H9 (cell line): ENCODE measurements around the gene C1D. TPM values are rescaled to one million over a fixed set of nuclear protein-coding genes. Genes with fewer than 3 reads are reported as not detected.
"Not testable (repeated sequence)": the region's sequence is repeated elsewhere in the genome, so short reads cannot be mapped to it uniquely, and the experiment has no call there.

Experiments used
- DNase-seq: peaks from one replicate; pipeline ENCODE4 v3.0.0-alpha.2; 2017
- H2AFZ ChIP-seq: one replicate; pipeline ENCODE4 v1.6.1; 2013; ENCODE audit warnings: mild to moderate bottlenecking, low read length, control low read depth, moderate library complexity
- H2AK5ac ChIP-seq: 2 replicates; pipeline ENCODE4 v1.6.1; 2013; ENCODE audit warnings: low read length, control low read depth, mixed read lengths; ENCODE audit not compliant: insufficient read length
- H2BK120ac ChIP-seq: one replicate; pipeline ENCODE4 v1.6.1; 2013; ENCODE audit warnings: low read depth, mild to moderate bottlenecking, low read length, control low read depth, inconsistent platforms; ENCODE audit not compliant: poor library complexity, severe bottlenecking
- H2BK12ac ChIP-seq: 2 replicates; pipeline ENCODE4 v1.6.1; 2013; ENCODE audit warnings: low read length, control low read depth, mixed read lengths, low read depth; ENCODE audit not compliant: insufficient read length
- H2BK15ac ChIP-seq: 2 replicates; pipeline ENCODE4 v1.6.1; 2013; ENCODE audit warnings: low read depth, low read length, control low read depth
- H2BK20ac ChIP-seq: one replicate; pipeline ENCODE4 v1.6.1; 2013; ENCODE audit warnings: low read depth, mild to moderate bottlenecking, low read length, control low read depth, inconsistent platforms; ENCODE audit not compliant: poor library complexity, severe bottlenecking
- H2BK5ac ChIP-seq: 2 replicates; pipeline ENCODE4 v1.6.1; 2013; ENCODE audit warnings: low read length, control low read depth, mixed read lengths; ENCODE audit not compliant: insufficient read length
- H3K14ac ChIP-seq: 2 replicates; pipeline ENCODE4 v1.6.1; 2013; ENCODE audit warnings: low read length, control low read depth; ENCODE audit not compliant: insufficient read depth
- H3K18ac ChIP-seq: 2 replicates; pipeline ENCODE4 v1.6.1; 2013; ENCODE audit warnings: low read depth, mild to moderate bottlenecking, mixed read lengths, low read length, control low read depth; ENCODE audit not compliant: insufficient read length
- H3K23ac ChIP-seq: 2 replicates; pipeline ENCODE4 v1.6.1; 2013; ENCODE audit warnings: low read length, control low read depth, mixed read lengths, low read depth; ENCODE audit not compliant: insufficient read length
- H3K23me2 ChIP-seq: 2 replicates; pipeline ENCODE4 v1.6.1; 2013; ENCODE audit warnings: low read depth, mild to moderate bottlenecking, mixed read lengths, low read length, control low read depth; ENCODE audit not compliant: insufficient read length, poor library complexity, severe bottlenecking
- H3K27ac ChIP-seq: 2 replicates; pipeline ENCODE4 v1.5.1; 2013; ENCODE audit warnings: low read length, control low read depth, mixed read lengths, low read depth; ENCODE audit not compliant: insufficient read length
- H3K27me3 ChIP-seq: 2 replicates; pipeline ENCODE4 v1.6.1; 2013; ENCODE audit warnings: low read length, control low read depth, inconsistent platforms; ENCODE audit not compliant: insufficient read depth
- H3K4ac ChIP-seq: 2 replicates; pipeline ENCODE4 v1.6.1; 2013; ENCODE audit warnings: low read depth, mild to moderate bottlenecking, control low read depth, inconsistent platforms, low read length, moderate library complexity
- H3K4me1 ChIP-seq: 2 replicates; pipeline ENCODE4 v1.6.1; 2013; ENCODE audit warnings: low read length, control low read depth, inconsistent platforms; ENCODE audit not compliant: insufficient read depth
- H3K4me2 ChIP-seq: 2 replicates; pipeline ENCODE4 v1.6.1; 2013; ENCODE audit warnings: low read length, control low read depth, mixed read lengths; ENCODE audit not compliant: insufficient read length, insufficient read depth
- H3K56ac ChIP-seq: 2 replicates; pipeline ENCODE4 v1.6.1; 2013; ENCODE audit warnings: low read depth, mild to moderate bottlenecking, mixed read lengths, low read length, control low read depth; ENCODE audit not compliant: insufficient read length
- H3K79me1 ChIP-seq: 2 replicates; pipeline ENCODE4 v1.6.1; 2013; ENCODE audit warnings: low read depth, mild to moderate bottlenecking, moderate library complexity, low read length, control low read depth, inconsistent platforms; ENCODE audit not compliant: insufficient read depth, poor library complexity, severe bottlenecking
- H3K79me2 ChIP-seq: 2 replicates; pipeline ENCODE4 v1.6.1; 2013; ENCODE audit warnings: low read length, control low read depth, inconsistent platforms; ENCODE audit not compliant: insufficient read depth
- H3K9ac ChIP-seq: 2 replicates; pipeline ENCODE4 v1.6.1; 2013; ENCODE audit warnings: low read length, control low read depth, mixed read lengths; ENCODE audit not compliant: insufficient read length; ENCODE audit errors: extremely low read depth
- H3K9me3 ChIP-seq: one replicate; pipeline ENCODE4 v1.6.1; 2013; ENCODE audit warnings: low read depth, low read length, inconsistent platforms; ENCODE audit not compliant: control insufficient read depth
- H3T11ph ChIP-seq: one replicate; pipeline ENCODE4 v1.6.1; 2013; ENCODE audit warnings: mild to moderate bottlenecking, low read length, control low read depth, inconsistent platforms
- H4K20me1 ChIP-seq: one replicate; pipeline ENCODE4 v1.6.1; 2013; ENCODE audit not compliant: control insufficient read depth, insufficient read length, insufficient read depth
- H4K5ac ChIP-seq: 2 replicates; pipeline ENCODE4 v1.6.1; 2013; ENCODE audit warnings: low read depth, mild to moderate bottlenecking, mixed read lengths, low read length, control low read depth; ENCODE audit not compliant: insufficient read length
- H4K8ac ChIP-seq: replicated peaks from 2 replicates; pipeline ENCODE4 v1.6.1; 2013; ENCODE audit warnings: low read length, control low read depth, mixed read lengths, low read depth; ENCODE audit not compliant: insufficient read length
- H4K91ac ChIP-seq: 2 replicates; pipeline ENCODE4 v1.6.1; 2013; ENCODE audit warnings: low read depth, mild to moderate bottlenecking, moderate library complexity, mixed read lengths, low read length, control low read depth; ENCODE audit not compliant: insufficient read length
- H3K27ac Mint-ChIP-seq, 3 experiments: 2 replicates in 2 of 3; 3 replicates in 1 of 3; pipeline ENCODE4 v1.8.0; 2020 to 2021; ENCODE audit warnings: mixed read lengths in 3 of 3, mild to moderate bottlenecking in 1 of 3, moderate library complexity in 1 of 3
- H3K27me3 Mint-ChIP-seq: 2 replicates; pipeline ENCODE4 v1.8.0; 2021; ENCODE audit warnings: low read depth, mild to moderate bottlenecking, moderate library complexity, mixed read lengths
- H3K36me3 Mint-ChIP-seq, 3 experiments: 2 replicates in 2 of 3; 3 replicates in 1 of 3; pipeline ENCODE4 v1.8.0; 2020 to 2021; ENCODE audit warnings: low read depth in 3 of 3, mixed read lengths in 3 of 3; ENCODE audit not compliant: insufficient read depth in 1 of 3
- H3K4me1 Mint-ChIP-seq, 2 experiments: 2 replicates each; pipeline ENCODE4 v1.8.0; 2020; ENCODE audit warnings: mixed read lengths in 2 of 2
- H3K4me3 Mint-ChIP-seq, 2 experiments: 2 replicates in 1 of 2; 3 replicates in 1 of 2; pipeline ENCODE4 v1.8.0; 2020 to 2021; ENCODE audit warnings: mild to moderate bottlenecking in 2 of 2, mixed read lengths in 2 of 2, moderate library complexity in 1 of 2
- H3K9me3 Mint-ChIP-seq, 2 experiments: 2 replicates in 1 of 2; 3 replicates in 1 of 2; pipeline ENCODE4 v1.8.0; 2020; ENCODE audit warnings: mild to moderate bottlenecking in 2 of 2, mixed read lengths in 2 of 2, moderate library complexity in 1 of 2
- WGBS: extraction: QIAGEN DNeasy Blood & Tissue Kit; methylation state at CpG from one replicate; pipeline ENCODE4 v1.1.7; 2013; ENCODE audit warnings: missing lambda C conversion rate, low lambda C conversion rate, mixed read lengths; ENCODE audit not compliant: insufficient read length; ENCODE audit errors: extremely low coverage; 5-methylcytosine and 5-hydroxymethylcytosine counted together
- total RNA-seq: library from RNA; stranded (reverse); gene quantifications from 2 replicates; pipeline ENCODE4 v1.2.1, GENCODE V29; 2021
- TF ChIP-seq, protein P1 (sequence below): fragments of 200-600 bp; sonication (generic); conservative IDR thresholded peaks from 3 replicates; pipeline ENCODE4 v1.8.0; 2021; ENCODE audit warnings: antibody characterized with exemption, mild to moderate bottlenecking

The C1D gene
- total RNA-seq, 1 experiment from 2014 or later: 19.7 TPM

DNA sequence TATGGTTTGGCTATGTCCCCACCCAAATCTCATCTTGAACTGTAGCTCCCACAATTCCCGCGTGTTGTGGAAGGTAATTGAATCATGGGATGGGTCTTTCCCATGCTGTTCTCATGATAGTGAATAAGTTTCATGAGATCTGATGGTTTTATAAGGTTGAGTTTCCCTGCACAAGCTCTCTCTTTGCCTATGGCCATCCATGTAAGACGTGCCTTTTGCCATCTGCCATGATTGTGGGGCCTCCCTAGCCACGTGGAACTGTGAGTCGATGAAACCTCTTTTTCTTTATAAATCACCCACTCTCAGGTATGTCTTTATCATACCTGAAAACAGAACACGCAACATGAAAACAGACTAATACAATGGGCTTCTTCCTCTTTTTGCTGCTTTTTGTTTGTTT is 11.2 kb upstream of the C1D start:
- Mint-ChIP-seq H3K9me3 (no peaks in the 10 kb centered on the region), H3K27me3 (peaks cover 31% of the 10 kb centered on the region), H3K27ac (no peak overlapping the region), H3K4me1 (no peaks in the 10 kb centered on the region), H3K36me3 (no peaks in the 10 kb centered on the region), H3K4me3 (no peak overlapping the region)
- H3K4me1 ChIP-seq: no peaks in the 10 kb centered on the region
- no peaks in the 10 kb centered on the region for H3K79me1 ChIP-seq
- H4K91ac ChIP-seq: no peak overlapping the region
- H3K56ac ChIP-seq: no peak overlapping the region
- no peak overlapping the region for H3K4ac ChIP-seq
- no peak overlapping the region for H3K14ac ChIP-seq
- H3K23ac ChIP-seq: no peak overlapping the region
- no peaks in the 10 kb centered on the region for H4K20me1 ChIP-seq
- no peak overlapping the region for H3T11ph ChIP-seq
- no peak for DNase-seq
- H3K9ac ChIP-seq: no peak overlapping the region
- no peak overlapping the region for H3K18ac ChIP-seq
- no peak overlapping the region for H2BK15ac ChIP-seq
- TF ChIP-seq, protein P1, sequence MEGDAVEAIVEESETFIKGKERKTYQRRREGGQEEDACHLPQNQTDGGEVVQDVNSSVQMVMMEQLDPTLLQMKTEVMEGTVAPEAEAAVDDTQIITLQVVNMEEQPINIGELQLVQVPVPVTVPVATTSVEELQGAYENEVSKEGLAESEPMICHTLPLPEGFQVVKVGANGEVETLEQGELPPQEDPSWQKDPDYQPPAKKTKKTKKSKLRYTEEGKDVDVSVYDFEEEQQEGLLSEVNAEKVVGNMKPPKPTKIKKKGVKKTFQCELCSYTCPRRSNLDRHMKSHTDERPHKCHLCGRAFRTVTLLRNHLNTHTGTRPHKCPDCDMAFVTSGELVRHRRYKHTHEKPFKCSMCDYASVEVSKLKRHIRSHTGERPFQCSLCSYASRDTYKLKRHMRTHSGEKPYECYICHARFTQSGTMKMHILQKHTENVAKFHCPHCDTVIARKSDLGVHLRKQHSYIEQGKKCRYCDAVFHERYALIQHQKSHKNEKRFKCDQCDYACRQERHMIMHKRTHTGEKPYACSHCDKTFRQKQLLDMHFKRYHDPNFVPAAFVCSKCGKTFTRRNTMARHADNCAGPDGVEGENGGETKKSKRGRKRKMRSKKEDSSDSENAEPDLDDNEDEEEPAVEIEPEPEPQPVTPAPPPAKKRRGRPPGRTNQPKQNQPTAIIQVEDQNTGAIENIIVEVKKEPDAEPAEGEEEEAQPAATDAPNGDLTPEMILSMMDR: no peak
- H2AK5ac ChIP-seq: no peak overlapping the region
- H3K27me3 ChIP-seq: no peaks in the 10 kb centered on the region
- H2BK120ac ChIP-seq: no peak overlapping the region
- no peaks in the 10 kb centered on the region for H3K9me3 ChIP-seq
- no peak overlapping the region for H2BK12ac ChIP-seq
- no CpG with 5 or more reads among the region's 6 CpGs for WGBS
- no peak overlapping the region for H4K8ac ChIP-seq
- H2AFZ ChIP-seq: no peak overlapping the region
- H2BK20ac ChIP-seq: no peak overlapping the region
- H3K4me2 ChIP-seq: no peak overlapping the region
- no peak overlapping the region for H2BK5ac ChIP-seq
- H3K79me2 ChIP-seq: no peaks in the 10 kb centered on the region
- no peaks in the 10 kb centered on the region for H3K23me2 ChIP-seq
- H3K27ac ChIP-seq: no peak overlapping the region
- H4K5ac ChIP-seq: no peak overlapping the region

DNA sequence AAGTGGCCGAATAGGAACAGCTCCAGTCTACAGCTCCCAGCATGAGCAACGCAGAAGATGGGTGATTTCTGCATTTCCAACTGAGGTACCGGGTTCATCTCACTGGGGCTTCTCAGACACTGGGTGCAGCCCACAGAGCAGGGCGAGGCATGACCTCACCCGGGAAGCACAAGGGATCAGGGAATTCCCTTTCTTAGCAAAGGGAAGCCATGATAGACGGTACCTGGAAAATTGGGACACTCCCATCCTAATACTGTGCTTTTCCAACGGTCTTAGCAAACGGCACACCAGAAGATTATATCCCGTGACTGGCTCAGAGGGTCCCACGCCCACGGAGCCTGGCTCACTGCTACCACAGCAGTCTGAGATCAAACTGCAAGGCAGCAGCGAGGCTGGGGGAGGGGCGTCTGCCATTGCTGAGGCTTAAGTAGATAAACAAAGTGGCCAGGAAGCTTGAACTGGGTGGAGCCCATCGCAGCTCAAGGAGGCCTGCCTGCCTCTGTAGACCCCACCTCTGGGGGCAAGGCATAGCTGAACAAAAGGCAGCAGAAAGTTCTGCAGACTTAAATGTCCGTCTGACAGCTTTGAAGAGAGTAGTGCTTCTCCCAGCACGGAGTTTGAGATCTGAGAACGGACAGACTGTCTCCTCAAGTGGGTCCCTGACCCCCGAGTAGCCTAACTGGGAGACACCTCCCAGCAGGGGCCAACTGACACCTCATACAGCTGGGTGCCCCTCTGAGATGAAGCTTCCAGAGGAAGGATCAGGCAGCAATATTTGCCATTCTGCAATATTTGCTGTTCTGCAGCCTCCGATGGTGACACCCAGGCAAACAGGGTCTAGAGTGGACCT is 1.2 kb upstream of the C1D start:
- H2BK120ac ChIP-seq, H3K9ac ChIP-seq, H2BK12ac ChIP-seq, H3K27me3 ChIP-seq, H4K5ac ChIP-seq, H4K8ac ChIP-seq, H3K36me3 Mint-ChIP-seq, H2BK20ac ChIP-seq, H3K9me3 Mint-ChIP-seq, H3K14ac ChIP-seq, H2AK5ac ChIP-seq, H3K4me1 ChIP-seq, H3K56ac ChIP-seq, H3K23ac ChIP-seq, H3K79me1 ChIP-seq, H2AFZ ChIP-seq, H3K4ac ChIP-seq, H2BK5ac ChIP-seq, H4K91ac ChIP-seq, H3K23me2 ChIP-seq, H4K20me1 ChIP-seq, H2BK15ac ChIP-seq, H3K27ac ChIP-seq, H3K9me3 ChIP-seq, H3T11ph ChIP-seq: not testable (repeated sequence)
- peaks cover 34% of the 10 kb centered on the region for H3K27me3 Mint-ChIP-seq
- peaks cover 10% of the 10 kb centered on the region; the same call in 1 of the 2 replicates for H3K79me2 ChIP-seq
- peak overlapping the region in 2 of 3 experiments; percentile 85 to 98; a peak in 3 of 7 replicates for H3K27ac Mint-ChIP-seq
- H3K4me2 ChIP-seq: peak overlapping the region; percentile 3
- peaks cover 9 to 21% of the 10 kb centered on the region in 2 experiments for H3K4me1 Mint-ChIP-seq
- peak; percentile 52 for DNase-seq
- peak overlapping the region; percentile 18 for H3K18ac ChIP-seq
- no CpG with 5 or more reads among the region's 19 CpGs for WGBS
- H3K4me3 Mint-ChIP-seq: peak overlapping the region; percentile 91 to 96
